Cerebellar cortex (tissue), 1 donor: Measurements from ENCODE around the gene CDK17.

Experiments used
- DNase-seq: peaks from one replicate; pipeline ENCODE4 v3.0.0-alpha.2; 2015; ENCODE audit warnings: low spot score

CDK17 gene

DNA sequence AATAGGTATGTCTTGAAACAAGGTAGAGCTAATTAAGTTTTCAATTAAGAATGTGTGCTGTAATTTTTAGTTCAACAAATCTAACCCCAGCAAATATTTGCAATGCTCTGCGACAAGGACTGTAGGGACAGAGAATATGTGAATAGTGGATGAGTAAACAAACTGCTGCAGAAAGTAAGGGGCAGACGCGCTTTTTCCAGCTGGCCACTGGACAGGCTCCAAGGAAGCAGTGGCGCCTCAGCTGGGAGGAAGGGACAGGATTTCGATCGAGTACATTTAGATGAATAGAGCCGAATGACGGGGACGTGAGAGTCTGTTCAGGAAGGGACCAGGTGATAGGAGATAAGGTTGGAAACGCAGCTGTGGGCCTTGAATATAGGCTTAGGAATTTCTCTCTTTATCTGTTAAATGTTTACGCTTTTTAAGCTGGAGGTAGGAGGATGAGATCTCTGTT is 136.8 kb downstream of the CDK17 start:
- DNase-seq = no peak

DNA sequence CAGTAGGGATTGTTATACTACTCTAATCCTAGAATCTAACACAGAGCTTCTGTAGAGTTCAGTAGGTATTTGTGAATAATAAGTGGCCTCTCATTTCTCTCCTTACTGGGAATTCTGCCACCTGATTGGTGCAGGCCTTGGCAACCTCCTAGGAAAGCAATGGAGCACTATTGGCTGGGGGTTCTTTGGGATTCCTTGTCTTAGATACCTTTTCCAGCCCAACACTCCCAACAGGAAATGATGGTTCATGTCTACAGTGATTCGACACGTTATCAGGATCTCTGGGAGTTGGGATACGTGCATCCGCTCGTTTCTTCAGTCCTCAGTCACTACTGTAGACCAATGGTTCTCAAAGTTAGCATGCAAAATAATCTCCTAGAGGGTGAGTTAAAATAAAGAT is 138.7 kb downstream of the CDK17 start:
- no peak for DNase-seq

DNA sequence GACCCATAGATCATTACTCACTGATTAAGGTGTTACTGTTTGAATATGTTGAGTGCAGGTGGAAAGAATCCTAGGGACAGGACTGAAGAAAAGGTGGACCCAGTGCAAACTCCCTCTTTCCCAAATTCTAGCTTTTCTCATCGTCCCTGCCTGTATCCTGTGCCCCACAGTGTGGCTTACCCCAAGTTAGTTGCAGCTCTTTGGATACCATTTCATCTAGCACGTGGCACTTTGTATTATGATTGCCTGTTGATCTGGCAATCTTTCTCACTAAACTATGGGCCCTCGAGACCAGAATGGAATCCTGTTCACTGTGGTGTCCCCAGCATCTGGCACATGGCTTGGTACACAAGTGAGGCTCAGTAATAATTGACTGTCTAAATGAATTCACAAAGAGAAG is 139.6 kb downstream of the CDK17 start:
- DNase-seq = no peak

DNA sequence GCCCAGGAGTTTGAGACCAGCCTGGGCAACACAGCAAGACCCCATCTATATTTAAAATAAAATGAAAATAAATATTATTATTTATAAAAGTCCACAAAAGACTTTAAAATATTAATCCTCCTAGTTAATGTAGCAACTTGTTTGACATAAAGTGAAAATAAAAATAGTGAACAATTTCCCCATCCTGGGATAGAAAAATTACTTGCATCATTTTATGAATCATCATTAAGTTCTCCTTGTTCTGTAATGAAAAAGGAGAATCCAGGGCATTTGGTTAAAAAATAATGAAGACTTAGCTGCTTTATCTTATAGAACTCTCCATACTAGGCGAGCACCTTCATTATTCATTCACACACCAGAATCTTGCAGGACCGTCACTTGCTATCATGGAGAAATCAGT is 140.0 kb downstream of the CDK17 start:
- no peak for DNase-seq

DNA sequence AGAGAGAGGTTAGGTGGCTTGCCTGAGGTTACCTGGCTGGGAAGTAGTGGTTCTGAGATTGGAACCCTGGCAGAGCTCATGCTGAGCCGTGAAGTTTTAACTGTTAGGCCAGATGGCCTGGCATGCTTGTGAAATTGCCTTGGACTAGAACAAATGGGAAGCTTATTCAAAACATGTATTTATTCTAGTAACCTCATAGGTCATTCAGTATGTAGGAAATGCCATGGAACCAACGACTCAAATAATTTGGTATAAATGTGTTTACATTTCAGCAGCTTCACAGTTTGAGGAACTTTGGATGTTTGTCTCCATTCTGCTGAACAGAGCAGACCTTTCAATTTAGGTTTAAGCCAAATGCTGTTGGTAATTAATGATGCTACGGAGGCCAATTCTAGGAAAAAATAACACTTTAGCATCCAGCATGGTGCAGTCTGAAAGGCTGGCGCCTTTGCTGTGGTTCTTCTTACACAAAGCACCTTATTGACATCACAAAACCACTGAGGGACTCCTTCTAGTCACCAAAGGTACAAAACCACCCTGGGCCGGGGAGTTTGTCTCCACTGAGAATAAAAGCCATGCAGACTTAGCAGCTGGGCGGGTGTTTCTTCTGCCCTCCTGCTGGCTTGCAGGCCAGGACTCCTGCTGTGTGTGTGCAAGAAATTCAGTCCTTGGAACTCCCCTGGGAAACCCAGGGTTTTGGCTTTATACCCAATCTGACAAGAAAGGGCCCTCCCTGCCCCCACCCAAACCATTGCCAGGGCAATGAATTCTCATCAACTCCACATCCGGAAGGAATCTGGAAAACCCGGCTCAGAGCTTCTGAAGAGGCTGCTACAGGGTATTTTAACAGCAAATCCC is 141.9 kb downstream of the CDK17 start:
- peak; percentile 74 for DNase-seq

DNA sequence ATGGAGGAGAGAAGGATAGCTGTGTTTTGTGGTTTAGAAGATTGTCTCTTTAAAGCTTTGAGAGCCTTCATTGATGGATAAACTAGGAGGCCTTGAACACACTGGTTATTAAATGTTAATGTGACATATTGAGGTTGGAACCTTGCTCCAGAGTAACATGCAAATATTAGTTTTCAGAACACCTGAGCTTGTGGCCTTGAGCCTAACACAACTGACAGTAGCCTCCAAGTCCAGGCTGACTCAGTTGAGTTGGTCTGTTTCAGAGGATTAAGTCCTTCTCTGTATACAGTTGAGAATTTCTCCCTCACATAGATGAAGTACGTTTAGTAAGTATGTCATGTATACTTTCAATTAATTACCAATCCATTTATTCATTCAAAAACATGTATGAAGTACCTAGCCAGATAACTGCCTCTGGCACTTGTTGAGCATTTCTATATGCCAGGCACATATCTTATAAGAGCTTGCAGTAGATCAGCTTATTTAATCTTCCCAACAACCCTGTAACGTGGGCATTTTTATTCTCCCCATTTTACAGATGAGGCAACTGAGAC is 142.6 kb downstream of the CDK17 start:
- no peak for DNase-seq

DNA sequence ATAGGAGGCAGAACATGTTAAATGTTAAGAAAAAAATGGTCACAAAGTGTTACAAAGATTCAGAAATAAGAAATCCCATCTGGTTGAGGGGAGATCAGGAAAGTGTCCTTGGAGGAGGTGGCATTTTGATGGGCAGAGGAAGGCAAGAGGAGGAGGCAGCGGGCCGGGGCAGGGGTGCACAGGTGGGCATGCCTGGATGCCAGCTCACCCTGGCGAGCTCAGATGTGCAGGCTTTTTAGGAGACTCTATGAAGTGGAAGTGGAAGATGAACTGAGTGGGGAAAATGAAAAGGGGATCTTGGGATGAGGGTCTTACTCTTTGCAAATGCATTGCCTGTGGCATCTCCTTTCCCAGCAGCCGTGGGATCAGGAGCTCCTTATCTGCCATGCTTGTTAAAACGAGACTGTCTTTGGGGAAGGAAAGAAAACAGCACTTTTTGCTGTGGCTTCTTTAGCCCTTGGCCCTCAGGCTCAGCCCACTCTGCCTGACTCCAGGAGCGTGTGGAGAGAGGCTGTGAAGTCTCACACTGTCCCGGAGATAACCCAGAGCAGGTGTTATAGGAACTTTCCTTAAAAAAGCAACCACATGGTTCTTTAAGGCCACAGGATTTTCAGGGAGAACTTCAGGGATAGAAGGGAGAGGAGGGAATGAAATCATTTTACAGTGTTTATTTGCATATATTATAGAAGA is 143.4 kb downstream of the CDK17 start:
- DNase-seq = no peak

DNA sequence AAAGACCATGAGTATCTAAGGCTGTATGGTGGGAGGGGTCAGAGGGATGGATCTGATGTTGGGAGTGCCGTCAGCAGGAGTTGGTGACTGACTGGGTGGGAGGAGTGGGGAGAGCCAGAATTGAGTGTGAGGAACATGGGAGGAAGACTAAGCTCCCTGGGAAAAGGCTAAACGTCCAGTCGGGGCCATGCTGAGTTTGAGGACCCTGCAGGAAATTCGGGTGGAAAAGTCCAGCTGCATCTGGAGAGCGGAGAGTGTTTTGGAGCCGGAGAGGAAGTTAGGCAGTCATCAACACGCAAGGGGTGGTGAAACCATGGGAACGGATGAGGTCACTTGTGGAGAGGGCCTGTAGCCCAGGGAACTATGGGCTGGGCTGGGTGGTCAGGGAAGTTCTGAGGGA is 145.2 kb downstream of the CDK17 start:
- no peak for DNase-seq

DNA sequence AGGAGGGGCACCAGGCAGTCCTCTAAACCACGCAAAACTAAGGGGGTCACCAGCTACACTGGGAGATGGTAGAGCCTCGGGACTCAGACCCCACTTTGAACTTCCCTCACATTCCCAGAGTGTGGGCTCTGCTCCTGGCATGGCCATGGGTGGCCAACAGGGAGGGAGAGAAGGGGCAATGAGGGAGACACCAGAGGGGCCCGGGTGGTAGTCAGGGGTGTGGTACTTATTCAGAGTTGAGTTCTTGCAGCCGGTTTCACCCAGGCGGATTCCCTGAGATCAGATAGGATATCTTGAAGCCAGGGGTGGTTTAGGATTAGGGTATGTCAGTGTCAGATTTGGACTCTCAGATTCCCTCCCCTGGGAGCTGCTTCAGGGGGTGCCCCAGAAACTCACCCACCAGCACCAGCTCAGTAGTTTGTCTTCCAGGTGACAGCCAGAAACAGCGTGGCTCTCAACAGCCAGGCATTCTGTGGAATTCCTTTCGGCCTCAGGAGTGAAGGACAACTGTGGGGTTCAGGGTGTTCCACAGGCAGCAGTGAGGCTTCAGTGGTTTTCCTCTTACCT is 150.0 kb downstream of the CDK17 start:
- no peak for DNase-seq

DNA sequence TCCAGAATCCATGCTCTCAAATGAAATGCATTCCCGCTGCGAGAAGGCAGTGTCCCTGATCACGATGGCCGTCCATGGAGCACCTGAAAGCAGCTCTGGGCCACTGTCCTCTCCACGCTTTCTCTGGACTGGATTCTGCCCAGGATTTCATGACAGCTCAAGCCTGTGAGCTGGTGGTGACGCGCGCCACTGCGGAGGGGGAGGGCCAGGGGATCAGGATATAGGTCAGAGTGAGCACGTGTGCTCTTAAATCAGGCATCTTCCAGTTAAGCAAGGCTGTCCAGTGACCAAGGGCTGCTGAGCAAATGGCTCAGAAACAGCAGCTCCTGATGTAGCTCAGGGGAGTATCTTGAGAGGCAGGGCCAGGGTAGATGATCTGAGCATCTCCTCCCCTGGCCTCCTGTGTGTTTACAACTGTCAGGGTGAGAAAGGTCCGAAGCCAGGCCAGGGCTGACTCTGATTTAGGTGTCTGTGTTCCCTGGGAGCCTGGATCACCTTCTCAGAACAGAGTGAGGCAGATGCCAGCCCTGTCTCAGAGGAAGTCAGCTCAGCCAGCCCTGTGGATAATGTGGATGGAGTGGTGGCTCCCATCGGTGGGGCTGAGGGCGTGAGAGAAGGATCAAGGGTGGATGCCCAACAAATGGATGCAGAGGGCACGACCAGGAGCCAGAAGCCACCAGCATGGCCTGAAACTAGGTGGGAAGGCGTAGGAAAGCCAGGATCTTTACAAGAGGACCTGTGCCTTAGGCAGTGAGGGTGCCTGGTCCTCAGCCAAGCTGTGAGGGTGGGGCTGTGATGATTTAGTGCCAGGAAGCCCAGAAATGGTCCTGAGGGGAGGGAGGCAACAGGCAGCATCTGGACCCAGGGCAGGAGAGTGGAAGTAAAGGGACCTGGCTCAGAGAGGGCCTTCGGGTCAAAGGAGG is 150.8 kb downstream of the CDK17 start:
- DNase-seq = peak; percentile 81

DNA sequence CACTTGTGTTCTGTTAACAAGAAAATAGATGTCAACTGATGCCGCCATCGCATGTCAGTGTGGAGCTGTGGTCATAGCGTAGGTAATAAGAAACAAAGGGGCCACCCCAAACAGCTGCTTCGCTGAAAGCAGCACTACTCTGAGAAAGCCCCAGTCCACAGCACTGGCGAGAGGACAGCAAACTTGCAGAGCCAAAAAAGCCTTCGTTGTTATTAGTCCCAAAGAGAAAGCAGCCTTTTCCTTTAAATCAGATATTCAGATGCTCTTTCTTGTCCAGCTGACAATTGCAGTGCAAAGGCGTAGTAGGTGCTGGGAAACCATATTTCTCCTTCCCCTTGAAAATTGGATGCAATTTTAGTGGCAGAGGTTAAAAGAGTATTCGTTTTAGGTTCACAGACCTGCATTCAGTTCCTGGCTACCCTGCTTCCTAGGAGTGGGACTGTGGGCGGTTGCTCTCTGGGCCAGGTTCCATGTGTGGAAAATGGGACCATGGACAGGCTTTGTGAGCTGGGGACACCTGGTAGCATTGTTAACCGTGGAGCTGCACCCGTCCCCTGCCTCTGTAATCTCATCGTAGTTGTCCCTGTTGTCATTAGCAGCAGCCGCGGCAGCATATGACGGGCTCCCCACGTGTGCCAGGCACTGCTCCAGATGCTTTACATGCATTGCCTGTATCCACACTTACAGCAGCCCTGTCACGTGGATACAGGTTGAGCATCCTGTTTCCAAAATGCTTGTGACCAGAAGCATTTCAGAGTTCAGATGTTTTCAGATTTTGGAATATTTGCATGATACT is 151.9 kb downstream of the CDK17 start:
- DNase-seq = no peak

DNA sequence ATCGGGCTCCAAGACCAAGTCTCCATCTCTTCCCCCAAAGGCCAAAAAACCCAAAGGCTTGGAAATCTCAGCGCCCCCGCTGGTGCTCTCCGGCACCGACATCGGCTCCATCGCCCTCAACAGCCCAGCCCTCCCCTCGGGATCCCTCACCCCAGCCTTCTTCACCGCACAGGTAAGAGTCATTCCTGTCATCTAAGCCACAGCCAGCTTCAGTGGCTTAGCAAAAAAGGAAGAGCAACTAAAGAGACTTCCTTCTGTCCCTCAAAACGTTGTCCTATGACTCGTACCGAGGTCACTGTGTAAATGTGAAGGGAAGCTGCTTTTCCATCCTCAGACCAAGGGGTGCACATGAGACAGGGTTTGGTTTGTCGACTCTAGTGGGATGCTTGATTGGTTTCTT is 152.7 kb downstream of the CDK17 start:
- DNase-seq = no peak

DNA sequence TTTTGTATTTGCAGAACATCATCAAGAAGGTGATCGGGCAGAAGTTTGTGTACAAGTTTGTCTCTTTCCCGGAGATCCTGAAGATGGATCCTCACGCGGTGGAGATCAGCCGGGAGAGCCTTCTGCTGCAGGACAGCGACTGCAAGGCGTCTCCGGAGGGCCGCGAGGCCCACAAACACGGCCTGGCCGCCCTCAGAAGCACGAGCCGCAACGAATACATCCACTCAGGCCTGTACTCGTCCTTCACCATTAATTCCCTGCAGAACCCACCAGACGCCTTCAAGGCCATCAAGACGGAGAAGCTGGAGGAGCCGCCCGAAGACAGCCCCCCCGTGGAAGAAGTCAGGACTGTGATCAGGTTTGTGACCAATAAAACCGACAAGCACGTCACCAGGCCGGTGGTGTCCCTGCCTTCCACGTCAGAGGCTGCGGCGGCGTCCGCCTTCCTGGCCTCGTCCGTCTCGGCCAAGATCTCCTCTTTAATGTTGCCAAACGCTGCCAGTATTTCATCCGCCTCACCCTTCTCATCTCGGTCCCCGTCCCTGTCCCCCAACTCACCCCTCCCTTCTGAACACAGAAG is 153.2 kb downstream of the CDK17 start:
- DNase-seq = no peak

DNA sequence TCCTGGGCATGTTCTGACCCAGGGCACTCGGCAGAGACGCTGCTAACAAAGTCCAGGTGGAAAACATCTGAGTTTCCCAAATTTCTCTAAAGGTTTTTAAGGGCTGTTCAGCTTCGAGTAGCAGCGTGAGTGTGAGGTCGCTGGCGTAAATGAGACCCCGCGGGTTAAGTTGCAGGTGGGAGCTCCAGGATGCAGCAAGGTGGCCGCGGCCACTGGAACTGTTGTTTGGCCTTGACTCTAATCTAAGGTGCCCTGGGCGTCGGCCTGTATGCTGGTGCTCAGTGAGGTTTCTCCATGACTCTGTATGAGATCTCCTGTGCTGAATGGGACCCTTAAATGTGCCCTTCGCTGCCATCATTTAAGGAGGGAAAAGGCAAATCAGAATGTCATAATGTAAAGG is 155.4 kb downstream of the CDK17 start:
- DNase-seq = no peak

DNA sequence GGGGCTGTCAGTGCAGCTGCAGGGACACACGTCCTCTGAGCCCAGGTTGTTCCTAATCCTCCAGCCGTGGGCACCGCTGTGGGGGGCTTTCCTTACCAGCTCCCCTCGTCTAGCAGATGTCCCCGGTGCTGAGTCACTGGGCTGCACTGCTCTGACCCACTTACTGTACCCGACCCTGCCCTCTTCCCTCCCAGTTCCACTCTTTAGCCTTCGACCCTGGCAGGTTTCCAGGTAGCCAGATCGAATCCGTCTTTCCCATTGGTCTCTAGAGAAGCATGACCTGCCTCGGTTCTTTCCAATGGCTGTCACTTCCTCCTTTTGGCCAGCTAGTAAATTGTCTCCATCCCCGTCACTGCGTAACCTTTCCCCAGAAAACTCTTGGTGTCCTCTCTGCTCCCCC is 157.6 kb downstream of the CDK17 start:
- no peak for DNase-seq

DNA sequence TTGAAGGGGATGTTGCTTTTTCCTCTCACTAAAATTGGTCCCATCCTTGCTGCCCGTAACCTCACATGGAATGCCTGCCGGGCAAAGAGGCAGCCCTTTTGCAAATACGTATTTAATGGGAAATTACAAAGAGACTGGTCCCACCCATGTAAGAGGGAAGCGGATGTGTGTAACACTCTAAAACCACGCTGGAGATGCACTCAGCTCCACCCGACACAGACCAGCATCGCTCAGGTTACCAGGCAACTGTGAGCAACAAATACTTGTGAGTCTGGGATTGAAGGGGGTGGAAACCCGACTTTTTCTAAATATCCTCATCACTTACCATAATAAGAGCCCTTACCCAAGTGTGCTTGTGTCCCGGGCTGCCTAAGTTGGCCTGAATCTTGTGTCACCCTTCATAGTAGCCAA is 158.4 kb downstream of the CDK17 start:
- peak; percentile 60 for DNase-seq

DNA sequence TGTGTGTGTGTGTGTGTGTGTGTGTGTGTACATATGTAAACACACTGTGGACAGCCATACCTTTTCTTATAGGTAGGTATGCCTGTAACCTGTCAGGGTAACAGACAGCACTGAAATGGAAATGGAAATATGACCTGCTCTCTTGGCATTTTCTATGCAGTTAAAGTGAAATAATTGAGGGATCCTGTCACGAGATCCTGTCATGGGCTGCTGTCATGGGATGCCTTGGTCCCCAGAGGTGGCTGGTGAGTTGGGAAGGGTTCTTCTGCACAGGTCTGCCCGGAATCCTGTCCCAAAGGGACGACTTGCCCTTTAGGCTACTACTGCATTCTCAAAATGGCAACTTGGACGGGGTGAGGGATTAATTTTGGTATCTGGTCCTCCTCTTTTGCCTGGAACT is 158.8 kb downstream of the CDK17 start:
- no peak for DNase-seq

DNA sequence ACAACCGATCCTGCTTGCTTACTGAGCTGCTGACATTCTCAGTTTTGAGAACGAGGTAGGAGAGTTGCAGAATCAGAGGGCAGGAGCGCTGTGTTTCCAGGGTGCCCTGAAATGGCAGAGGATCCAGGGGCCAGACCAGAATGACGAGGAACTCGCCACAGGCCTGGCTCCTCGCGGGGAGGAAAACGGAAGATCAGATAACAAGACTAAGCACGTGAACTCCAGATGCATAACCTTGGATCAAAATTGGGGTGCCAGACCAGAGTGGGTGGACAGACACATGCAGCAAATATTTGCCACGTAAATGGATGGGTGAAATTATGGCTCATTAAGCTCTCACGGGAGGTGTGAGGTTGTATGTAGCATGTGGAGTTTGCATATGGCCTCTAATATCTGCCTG is 159.6 kb downstream of the CDK17 start:
- DNase-seq = no peak

DNA sequence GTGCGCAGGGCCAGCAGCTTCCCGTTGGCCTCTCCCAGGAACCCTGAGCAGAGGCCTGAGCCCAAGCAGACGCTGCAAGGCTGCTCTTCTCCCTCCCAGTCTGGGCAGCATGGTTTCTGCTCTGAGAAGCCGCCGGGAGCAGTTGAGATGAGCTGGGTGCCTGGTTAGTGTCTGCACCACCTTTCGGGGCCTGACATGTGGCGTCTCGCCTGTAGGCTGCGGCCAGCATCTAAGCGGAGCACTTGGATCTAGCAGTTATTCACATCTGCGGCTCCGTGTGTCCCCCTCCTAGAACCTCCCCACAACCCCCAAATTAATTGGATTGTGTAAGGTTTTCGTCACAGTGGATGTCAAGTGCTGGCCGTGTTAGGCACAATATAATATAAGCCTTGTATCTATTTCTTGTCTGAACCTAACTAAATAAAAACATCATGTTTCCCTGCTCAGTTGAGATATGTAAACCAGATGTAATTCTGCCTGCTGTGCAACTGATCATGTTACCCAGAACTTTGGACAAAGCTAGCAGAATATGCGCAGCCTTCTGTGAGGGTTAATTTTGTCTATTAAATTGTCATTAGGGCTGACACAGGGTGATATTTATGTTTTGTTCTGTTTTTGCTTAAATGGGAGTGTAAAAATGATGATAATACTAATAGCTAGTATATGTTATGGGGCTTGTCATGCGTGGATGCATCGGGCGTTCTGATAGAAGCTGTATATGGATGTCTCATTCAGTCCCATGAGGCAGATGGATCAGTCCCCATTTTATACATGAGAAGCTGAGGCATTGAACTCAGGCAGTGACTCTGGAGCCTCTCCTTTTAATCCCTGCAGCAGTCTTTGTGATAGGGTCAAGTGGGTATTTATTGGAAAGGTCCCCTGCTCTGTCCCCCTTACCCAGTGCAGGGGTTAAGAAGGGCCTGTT is 160.3 kb downstream of the CDK17 start:
- DNase-seq = peak; percentile 59
